GM10266 (cell line): ENCODE results near the gene RHBDL2.

Experiments
- DNase-seq: peaks from one replicate; pipeline ENCODE4 v3.0.0; 2012; ENCODE audit errors: extremely low spot score
- CTCF ChIP-seq: IDR thresholded peaks from 2 replicates; pipeline ENCODE4 v1.5.1; 2012; ENCODE audit warnings: mild to moderate bottlenecking, low read depth; ENCODE audit not compliant: control insufficient read depth, insufficient read depth; ENCODE audit errors: missing control alignments

Gene RHBDL2

GRCh38 chr1:38942664-38943428, 1.2 kb upstream of the RHBDL2 start:
- TF ChIP-seq CTCF: no peak
- no peak for DNase-seq

GRCh38 chr1:38941093-38941492, 537 bp downstream of the RHBDL2 start:
- DNase-seq: no peak
- no peak for TF ChIP-seq CTCF

- DNase-seq: no peak
- no peak for TF ChIP-seq CTCF
Observed at GRCh38 chr1:38940339-38941047, 1.1 kb downstream of the RHBDL2 start.

GRCh38 chr1:38938722-38939260, 2.8 kb downstream of the RHBDL2 start:
- DNase-seq: no peak
- TF ChIP-seq CTCF: no peak

- no peak for DNase-seq
- TF ChIP-seq CTCF: no peak
Observed at GRCh38 chr1:38932571-38932970, 9.1 kb downstream of the RHBDL2 start.

- DNase-seq: no peak
- TF ChIP-seq CTCF: no peak
Observed at GRCh38 chr1:38929476-38929875, 12.2 kb downstream of the RHBDL2 start.

GRCh38 chr1:38929054-38929453, 12.6 kb downstream of the RHBDL2 start:
- no peak for DNase-seq
- TF ChIP-seq CTCF: no peak
